DOHH2 (cell line): ENCODE data around the gene IL32.

Experiments used
- CTCF ChIP-seq: fragments of 200-600 bp; sonication (generic); IDR thresholded peaks from one replicate; pipeline ENCODE4 v1.5.1; 2014; ENCODE audit warnings: antibody characterized with exemption, mild to moderate bottlenecking, low read depth, low read length; ENCODE audit not compliant: poor library complexity, severe bottlenecking
- EZH2phosphoT487 ChIP-seq: fragments of 200-600 bp; sonication (generic); IDR thresholded peaks from 2 replicates; pipeline ENCODE4 v1.6.1; 2017; ENCODE audit warnings: borderline replicate concordance, mild to moderate bottlenecking, antibody characterized with exemption, low read length, moderate library complexity, mixed read lengths

DNA sequence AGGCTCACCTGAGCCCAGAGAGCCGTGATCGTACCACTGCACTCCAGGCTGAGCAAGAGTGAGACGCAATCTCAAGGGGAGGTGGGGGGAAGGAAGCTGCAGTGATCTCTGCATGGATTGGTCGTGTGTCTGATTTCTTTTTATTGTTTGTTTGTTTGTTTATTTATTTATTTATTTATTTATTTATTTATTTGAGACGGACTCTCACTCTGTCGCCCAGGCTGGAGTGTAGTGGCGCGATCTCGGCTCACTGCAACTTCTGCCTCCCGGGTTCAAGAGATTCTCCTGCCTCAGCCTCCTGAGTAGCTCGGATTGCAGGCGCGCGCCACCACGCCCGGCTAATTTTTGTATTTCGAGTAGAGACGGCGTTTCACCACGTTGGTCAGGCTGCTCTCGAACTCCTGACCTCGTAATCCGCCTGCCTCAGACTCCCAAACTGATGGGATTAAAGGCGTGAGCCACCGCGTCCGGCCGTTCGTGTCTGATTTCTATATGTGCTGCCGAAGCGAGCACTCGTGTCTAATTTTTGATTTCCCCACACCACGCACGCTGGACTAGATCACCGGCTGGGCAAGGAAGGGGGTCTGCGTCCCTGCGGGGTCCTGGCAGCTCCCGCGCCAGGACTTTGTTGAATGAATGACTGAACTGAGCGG, 45.7 kb upstream of the IL32 start:
- no peak for TF ChIP-seq CTCF
- no peak for TF ChIP-seq EZH2phosphoT487
